ENCODE measurements around the gene REPS1.
"Not testable (repeated sequence)": the region's sequence is repeated elsewhere in the genome, so short reads cannot be mapped to it uniquely, and the experiment has no call there.

The REPS1 gene
- 65.0 to 110 (median 85.0) reads per million in 4 experiments for total RNA-seq

DNA sequence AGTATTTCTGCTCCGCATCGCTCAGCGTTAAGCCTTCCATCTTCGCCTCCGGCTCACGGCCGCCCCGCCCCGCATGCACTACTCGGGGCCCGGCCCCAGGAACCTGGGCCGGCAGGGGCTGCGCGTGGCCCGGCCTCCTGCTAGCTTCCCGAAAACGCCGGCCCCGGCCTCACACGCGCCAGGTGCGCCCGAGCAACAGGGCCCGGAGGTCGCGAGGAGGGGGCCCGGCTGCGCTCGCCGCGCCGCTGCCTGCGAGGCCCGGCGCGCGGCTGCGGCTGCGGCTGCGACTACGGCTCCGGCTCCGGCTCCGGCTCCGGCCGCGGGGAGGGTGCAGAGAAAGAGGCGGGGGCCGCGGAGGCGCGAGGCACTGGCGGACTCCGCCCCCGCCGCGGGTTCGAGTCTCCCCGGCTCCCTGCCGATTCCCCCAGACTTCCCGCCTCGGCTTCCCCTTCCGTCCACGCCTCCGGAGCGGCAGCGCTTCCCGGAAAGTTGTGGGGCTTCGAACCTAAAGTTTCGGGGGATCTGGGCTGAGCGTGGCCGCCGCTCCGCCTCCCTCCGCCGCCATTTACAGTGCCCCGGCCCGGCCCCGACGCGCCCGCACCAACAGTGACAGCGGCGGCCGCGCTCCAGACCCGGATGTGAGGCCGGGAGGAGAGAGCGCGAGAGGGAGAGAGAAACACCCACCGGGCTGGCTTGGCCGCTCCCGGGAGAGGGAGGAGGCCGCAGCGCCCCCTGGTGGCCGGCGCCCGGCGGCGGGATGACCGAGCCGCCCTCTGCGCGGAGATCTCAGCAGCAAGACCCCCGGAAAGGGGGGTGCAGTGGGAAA is at the start of gene REPS1:
Gene REPS1, minus strand, starts transcription at position 611 of the 826 bp plus-strand sequence. Its CDS starts 571 bp downstream, at position 40.
- DNase-seq: peak; percentile 87

DNA sequence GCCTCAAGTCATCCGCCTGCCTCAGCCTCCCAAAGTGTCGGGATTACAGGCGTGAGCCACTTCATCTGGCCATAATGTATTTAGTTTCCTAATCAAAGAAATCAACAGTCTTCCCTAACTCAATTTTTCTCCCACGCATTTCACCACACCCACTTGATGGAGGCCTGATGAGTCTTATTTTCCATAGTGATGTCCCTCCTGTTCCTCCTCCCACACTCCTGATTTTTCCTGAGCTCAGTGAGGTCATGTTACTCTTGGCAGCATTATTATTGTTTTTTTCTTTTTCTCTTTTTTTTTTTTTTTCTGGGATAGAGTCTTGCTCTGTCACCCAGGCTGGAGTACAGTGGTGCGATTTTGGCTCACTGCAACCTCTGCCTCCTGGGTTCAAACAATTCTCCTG is 49.4 kb upstream of the REPS1 start:
- DNase-seq: no peak

DNA sequence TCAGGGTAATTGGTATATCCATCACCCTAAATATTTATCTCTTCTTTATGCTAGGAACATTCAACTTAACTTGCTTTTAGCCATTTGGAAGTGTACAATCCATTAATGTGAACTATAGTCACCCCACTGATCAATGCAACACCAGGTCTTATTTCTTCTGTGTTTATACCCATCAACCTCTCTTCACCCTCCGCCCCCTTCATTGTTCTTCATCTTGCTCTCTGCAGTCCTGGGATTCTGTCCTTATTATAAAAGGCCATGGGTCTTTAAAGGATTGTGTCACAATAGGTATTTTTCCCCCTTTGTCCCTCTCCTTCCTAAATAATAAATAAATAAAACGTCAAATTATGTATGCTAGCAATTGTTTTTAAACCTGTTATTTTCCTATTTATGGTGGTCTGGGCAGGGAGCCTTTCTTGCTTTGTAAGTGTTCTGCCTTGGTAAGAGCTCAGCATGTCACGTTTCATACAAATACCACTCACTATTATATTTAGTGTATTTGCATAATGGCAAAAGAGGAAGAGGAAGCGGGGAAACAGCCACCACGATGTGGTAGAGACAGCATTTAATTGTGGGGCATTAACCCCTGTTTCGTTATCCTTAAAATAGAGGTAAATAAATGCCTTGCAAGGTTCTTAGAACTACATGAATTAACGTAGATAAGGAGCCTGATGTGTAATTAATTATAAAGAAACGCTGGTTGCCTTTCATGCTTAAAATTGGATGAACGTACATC is 42.3 kb upstream of the REPS1 start:
- DNase-seq: no peak

DNA sequence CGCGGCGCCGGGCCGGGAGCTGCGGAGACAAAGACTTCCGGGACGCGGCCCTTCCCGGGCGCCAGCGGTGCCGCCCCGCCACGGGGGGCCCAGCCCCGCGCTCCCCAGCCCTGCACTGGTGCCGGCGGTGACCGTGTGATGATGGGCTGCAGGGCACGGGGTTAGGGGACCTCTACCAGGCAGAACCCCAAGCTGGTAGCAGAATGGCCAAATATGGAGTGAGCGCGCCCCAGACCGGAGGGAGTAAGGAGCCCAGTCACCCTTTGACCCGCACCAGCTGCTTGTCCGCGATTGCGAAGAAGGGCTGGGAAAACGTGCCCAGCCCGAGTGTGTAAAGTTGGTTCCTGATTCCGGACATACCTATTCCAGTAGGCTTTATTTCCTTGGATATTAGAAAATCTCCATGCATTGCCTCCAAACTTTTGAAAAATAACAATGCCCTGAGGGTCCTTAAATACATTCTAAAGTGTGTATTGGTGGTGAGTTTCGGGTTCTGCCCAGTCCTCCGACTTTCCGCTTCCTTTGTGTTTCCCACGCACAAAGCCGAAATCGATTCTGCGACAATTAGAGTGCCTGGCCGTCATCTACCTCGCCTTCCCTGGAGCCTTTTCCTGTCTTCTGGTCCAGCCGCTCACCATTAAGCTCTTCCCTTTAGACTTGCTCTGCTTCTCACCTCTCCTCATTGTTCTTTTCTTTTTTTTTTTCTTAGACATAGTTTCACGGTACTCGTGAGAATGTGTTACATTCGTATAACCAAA is 41.6 kb upstream of the REPS1 start:
- no peak for DNase-seq

DNA sequence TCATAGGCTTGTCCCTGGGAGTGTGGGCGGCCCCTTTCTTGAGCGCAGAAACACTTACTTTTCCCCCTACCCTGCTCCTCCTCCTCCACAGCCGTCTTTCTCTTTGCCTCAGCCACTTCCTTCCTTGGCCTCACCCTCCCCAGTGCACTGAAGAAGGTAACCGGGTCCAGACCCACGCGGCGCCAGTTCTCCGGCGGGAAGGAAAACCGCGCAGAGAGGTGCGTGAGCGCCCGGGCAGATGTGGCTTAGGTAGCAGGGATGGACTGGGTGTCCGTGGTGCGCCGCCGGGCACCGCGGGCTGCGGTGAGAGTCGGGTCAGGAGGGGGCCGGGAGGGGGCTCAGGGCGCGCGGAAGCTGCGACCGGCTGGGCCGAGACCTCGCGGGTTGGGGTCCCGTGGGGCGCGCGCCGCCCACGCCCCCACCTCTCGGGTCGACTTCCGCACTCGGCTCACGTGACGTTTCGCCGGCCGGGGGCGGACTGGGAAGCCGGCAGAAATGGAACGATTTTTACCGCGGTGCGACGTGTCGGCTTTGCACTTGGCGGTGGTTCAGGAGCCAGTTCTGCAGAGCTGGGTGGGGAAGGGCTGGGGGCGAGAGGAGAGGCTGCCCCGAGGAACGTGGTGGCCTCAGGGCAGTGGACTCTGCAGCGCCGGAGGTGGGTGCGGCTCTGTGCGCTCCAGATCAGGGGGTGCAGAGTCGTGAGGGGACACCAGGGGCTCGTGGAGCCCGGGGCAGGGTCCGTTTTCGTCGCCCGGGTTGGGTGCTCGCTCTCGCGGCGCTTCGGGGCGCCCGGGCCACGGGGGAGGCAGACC is 40.8 kb upstream of the REPS1 start, which contains the start of gene ABRACL:
Gene ABRACL, plus strand, starts transcription at position 88 of the 812 bp plus-strand sequence. CDS start 5,416 bp downstream, outside the sequence.
- DNase-seq: peak; percentile 54

GRCh38 chr6:139028215-139028657 is 40.2 kb upstream of the REPS1 start:
- DNase-seq: no peak

DNA sequence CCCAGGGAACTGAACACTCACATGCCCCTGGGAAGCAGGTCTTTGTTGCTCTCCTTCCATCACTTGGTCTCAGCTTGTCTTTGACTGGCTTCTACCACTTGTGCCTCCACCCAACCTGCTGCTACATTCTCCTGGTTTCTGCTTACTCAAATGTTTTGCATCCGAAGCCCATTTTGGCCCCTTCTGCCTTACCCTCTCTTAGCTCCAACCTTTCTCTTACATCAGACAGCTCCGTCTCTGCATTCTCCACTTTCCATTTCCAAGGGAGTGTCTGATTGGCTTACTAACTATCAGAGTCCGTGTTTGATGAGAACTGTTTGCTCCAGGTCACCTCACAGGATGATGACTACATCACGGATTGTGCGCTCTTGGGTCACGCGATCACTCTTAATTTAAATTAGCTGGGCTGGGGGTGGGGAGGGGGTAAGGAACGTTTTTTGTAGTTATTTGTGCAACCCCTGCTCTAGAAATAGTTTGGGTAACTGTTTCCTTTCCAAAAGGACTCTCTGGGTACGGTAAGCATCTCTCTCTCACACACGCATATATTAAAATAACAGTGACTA is 39.6 kb upstream of the REPS1 start:
- DNase-seq: peak; percentile 2

- not testable (repeated sequence) for DNase-seq
Measured at GRCh38 chr6:139025416-139025815, 37.4 kb upstream of the REPS1 start.

- DNase-seq: no peak
Measured at GRCh38 chr6:139020689-139021088, 32.6 kb upstream of the REPS1 start.

DNA sequence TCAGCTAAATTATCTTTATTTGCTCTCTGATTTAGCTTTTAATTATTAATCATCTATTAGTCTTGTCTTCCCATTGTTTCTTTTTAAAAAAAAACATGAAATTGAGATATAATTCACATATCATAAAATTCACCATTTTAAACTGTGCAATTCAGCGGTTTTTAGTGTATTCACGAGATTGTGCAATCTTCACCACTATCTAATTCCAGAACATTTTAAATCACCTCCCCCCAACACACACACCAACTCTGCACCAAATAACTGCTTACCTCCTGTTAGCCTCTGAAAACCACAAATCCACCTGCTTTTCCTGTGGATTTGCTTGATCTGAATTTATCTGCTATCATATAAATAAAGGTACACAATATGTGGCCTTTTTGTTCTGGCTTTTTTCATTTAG is 31.7 kb upstream of the REPS1 start:
- no peak for DNase-seq

GRCh38 chr6:139017227-139017626 is 29.2 kb upstream of the REPS1 start:
- no peak for DNase-seq

DNA sequence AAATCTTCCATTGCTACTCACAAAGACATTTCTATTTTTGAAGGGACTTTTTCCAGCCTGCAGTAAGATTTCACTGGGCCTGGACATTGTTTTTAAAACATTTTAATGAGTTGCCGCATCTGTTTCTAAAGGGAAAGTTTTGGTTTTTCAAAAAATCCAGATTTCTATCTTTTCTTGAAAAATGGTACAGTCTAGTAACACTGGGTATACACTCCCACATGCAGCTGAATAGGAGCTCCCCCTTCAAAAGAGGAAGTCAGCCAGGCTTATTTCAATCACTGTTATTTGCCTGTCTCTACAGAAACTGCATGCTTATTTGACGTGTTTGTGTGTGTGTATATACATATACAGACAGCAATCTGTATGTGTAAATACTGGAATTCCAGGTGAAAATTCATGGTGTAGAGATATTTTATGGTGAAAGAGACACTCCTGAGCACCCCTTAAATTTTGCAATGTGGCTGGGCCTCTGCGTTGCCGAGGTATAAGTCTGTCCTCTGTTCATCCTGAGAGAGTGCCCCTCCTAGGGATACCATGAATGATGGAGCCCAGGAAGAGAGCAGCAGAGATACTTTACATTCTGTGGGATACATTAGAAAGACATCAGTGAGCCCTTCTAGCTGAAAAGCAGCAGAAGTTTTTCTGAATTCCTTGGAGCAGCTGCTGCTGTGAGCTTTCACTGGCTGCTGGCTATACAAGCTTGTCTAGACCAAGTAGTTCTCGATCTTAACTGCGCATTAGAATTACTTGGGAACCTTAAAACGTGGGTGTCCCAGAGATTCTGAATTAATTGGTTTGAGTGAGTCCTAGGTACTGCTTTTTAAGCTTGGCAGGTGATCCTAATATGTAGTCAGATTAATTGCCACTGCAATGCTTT is 28.5 kb upstream of the REPS1 start:
- DNase-seq: no peak

- no peak for DNase-seq
Measured at GRCh38 chr6:139014945-139015344, 26.9 kb upstream of the REPS1 start.

DNA sequence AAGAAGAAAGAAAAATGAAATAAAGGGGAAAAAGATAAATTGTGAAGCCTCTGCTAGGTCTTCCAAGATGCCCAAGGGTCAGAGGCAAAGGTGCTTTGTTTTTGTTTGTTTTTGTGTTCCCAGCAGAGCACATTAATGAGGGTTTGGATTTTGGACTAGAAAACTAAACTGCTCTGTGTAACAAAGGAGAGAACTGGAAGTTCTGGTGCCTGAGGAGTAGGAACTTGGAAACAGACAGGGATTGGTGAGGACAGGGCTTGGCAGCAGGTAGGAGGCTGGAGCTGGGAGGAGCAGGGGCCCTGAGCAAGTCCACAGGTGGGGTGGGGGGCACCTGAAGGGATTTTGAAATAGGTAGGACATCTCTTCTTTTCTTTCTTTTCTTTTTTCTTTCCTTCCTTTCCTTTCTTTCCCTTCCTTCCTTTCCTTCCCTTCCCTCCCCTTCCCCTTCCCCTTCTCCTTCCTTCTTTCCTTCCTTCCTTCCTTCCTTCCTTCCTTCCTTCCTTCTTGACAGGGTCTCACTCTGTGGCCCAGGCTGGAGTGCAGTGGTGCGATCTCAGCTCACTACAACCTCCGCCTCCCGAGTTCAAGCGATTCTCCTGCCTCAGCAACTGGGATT is 25.2 kb upstream of the REPS1 start:
- no peak for DNase-seq

- no peak for DNase-seq
Measured at GRCh38 chr6:139011980-139012379, 23.9 kb upstream of the REPS1 start.

DNA sequence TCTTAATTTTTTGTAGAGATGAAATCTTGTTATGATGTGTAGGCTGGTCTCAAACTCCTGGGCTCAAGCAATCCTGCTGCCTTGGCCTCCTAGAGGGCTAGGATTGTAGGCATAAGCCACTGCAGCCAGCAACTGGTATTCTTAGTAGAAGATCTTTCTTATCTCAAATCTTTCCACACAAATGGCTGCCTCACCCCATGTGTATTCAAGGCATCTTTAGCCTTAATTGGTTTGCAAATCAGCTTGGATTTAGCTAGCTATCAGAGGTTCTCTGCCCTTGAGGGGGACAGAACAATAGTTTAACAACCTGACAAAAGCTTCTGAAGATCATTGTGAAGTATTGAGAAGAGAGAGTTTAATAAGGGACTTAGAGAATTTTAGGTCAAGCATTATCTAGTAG is 22.6 kb upstream of the REPS1 start:
- DNase-seq: no peak

DNA sequence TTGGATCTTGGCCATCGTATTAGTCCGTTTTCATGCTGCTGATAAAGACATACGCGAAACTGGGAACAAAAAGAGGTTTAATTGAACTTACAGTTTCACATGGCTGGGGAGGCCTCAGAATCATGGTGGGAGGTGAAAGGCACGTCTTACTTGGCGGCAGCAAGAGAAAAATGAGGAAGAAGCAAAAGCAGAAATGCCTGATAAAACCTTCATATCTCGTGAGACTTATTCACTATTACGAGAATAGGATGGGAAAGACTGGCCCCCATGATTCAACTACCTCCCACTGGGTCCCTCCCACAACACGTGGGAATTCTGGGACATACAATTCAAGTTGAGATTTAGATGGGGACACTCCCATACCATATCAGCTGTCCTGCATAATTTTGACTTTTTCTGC is 20.1 kb upstream of the REPS1 start:
- no peak for DNase-seq

DNA sequence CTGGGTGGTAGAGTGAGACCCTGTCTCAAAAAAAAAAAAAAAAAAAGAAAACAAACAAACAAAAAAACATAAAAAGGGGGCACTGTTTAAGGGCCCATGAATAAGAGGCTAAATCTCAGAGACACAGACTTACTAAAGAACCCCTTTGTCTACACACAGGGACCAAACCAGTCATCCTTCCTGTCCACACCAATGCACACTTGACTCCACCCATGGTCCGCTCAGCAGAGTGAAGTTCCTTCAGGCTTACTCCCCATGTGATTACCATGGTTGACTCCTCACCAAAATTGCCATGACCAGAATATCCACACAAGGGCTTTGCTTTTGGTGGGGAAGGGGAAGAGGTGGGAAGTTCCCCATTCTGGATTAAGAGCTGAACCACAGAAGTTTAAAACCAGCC is 19.4 kb upstream of the REPS1 start:
- DNase-seq: no peak

- DNase-seq: no peak
Measured at GRCh38 chr6:139006477-139006876, 18.4 kb upstream of the REPS1 start.

GRCh38 chr6:139003751-139004150 is 15.7 kb upstream of the REPS1 start:
- no peak for DNase-seq
